Sigmoid colon (tissue), 4 donors: Measurements from ENCODE around the gene ARHGAP6.

ENCODE experiments used
- CTCF ChIP-seq, 4 experiments: fragments of 450-650 bp in 3 of 4; fragments of 200-600 bp in 1 of 4; IDR thresholded peaks; one replicate each; pipeline ENCODE4 v1.5.1; 2016 to 2019; ENCODE audit warnings: antibody characterized with exemption in 4 of 4, mild to moderate bottlenecking in 3 of 4, moderate library complexity in 2 of 4
- EP300 ChIP-seq, 4 donors: sonication (generic); formaldehyde crosslinking; IDR thresholded peaks; one replicate each; pipeline ENCODE4 v1.6.1; 2017; ENCODE audit warnings: antibody characterized with exemption in 4 of 4
- POLR2A ChIP-seq, 2 donors: fragments of 450-650 bp; IDR thresholded peaks; one replicate each; pipeline ENCODE4 v1.6.1; 2016; ENCODE audit warnings: antibody characterized with exemption in 2 of 2, mild to moderate bottlenecking in 2 of 2, moderate library complexity in 2 of 2
- POLR2AphosphoS5 ChIP-seq, 4 donors: sonication (generic); formaldehyde crosslinking; IDR thresholded peaks; one replicate each; pipeline ENCODE4 v1.6.1; 2017; ENCODE audit warnings: antibody characterized with exemption in 4 of 4

GRCh38 chrX:11352296-11352741 lies 313.4 kb downstream of the ARHGAP6 start:
- TF ChIP-seq POLR2AphosphoS5 (IDR thresholded peaks at IDR 0.05) (no peak), CTCF (IDR thresholded peaks at IDR 0.05) (no peak), POLR2A (IDR thresholded peaks at IDR 0.05) (no peak), EP300 (IDR thresholded peaks at IDR 0.05) (no peak)
